SK-N-SH (cell line): ENCODE data around the gene PEMT.

Source experiments
- CTCF ChIP-seq: fragments of 200-600 bp; sonication (generic); IDR thresholded peaks from 2 replicates; pipeline ENCODE4 v1.6.1; 2017; ENCODE audit warnings: antibody characterized with exemption, mild to moderate bottlenecking, moderate library complexity
- EZH2phosphoT487 ChIP-seq: fragments of 200-600 bp; sonication (generic); IDR thresholded peaks from 2 replicates; pipeline ENCODE4 v1.6.1; 2017; ENCODE audit warnings: low read depth, mixed run types, mild to moderate bottlenecking, antibody characterized with exemption, moderate library complexity, borderline replicate concordance
- GABPA ChIP-seq: IDR thresholded peaks from 2 replicates; pipeline ENCODE4 v1.4.0; 2012; ENCODE audit warnings: low read depth, mild to moderate bottlenecking
- MAX ChIP-seq: IDR thresholded peaks from 2 replicates; pipeline ENCODE4 v1.4.0; 2012; ENCODE audit warnings: low read depth
- MEF2A ChIP-seq: IDR thresholded peaks from 2 replicates; pipeline ENCODE4 v1.4.0; 2012; ENCODE audit warnings: low read depth, borderline replicate concordance
- NFIC ChIP-seq: IDR thresholded peaks from 2 replicates; pipeline ENCODE4 v1.4.0; 2012; ENCODE audit warnings: borderline replicate concordance
- POLR2AphosphoS5 ChIP-seq: IDR thresholded peaks from 2 replicates; pipeline ENCODE4 v1.6.1; 2012; ENCODE audit warnings: low read depth, low read length
- RCOR1 ChIP-seq: fragments of 150-350 bp; IDR thresholded peaks from 2 replicates; pipeline ENCODE4 v1.6.1; 2017; ENCODE audit warnings: antibody characterized with exemption, low read length
- REST ChIP-seq: IDR thresholded peaks from 2 replicates; pipeline ENCODE4 v1.6.1; 2012; ENCODE audit warnings: mild to moderate bottlenecking, low read depth, low read length, moderate library complexity
- RFX5 ChIP-seq: IDR thresholded peaks from 2 replicates; pipeline ENCODE4 v1.6.1; 2012; ENCODE audit warnings: mild to moderate bottlenecking, improper control_type of control experiment, low read length
- SIN3A ChIP-seq: IDR thresholded peaks from 2 replicates; pipeline ENCODE4 v1.6.1; 2012; ENCODE audit warnings: low read depth, mild to moderate bottlenecking, low read length, moderate library complexity, borderline replicate concordance
- TAF1 ChIP-seq: IDR thresholded peaks from 2 replicates; pipeline ENCODE4 v1.6.1; 2012; ENCODE audit warnings: low read depth, mild to moderate bottlenecking, low read length, moderate library complexity, borderline replicate concordance
- USF1 ChIP-seq: IDR thresholded peaks from 2 replicates; pipeline ENCODE4 v1.4.0; 2012; ENCODE audit warnings: low read depth, borderline replicate concordance
- YY1 ChIP-seq: IDR thresholded peaks from 2 replicates; pipeline ENCODE4 v1.4.0; 2012; ENCODE audit warnings: low read depth, mild to moderate bottlenecking

GRCh38 chr17:17474341-17474740, 117.2 kb downstream of the PEMT start:
- TF ChIP-seq SIN3A (no peak), MAX (no peak), POLR2AphosphoS5 (no peak), REST (no peak), CTCF (no peak), RFX5 (no peak), NFIC (no peak), USF1 (no peak), EZH2phosphoT487 (no peak), TAF1 (no peak), MEF2A (no peak), GABPA (no peak), YY1 (no peak), RCOR1 (no peak)
